ENCODE results near the gene TSPAN5. TPM values are rescaled to one million over a fixed set of nuclear protein-coding genes. Genes with fewer than 3 reads are reported as not detected.

Gene TSPAN5
- polyA plus RNA-seq, 1 experiment: 190 TPM

DNA sequence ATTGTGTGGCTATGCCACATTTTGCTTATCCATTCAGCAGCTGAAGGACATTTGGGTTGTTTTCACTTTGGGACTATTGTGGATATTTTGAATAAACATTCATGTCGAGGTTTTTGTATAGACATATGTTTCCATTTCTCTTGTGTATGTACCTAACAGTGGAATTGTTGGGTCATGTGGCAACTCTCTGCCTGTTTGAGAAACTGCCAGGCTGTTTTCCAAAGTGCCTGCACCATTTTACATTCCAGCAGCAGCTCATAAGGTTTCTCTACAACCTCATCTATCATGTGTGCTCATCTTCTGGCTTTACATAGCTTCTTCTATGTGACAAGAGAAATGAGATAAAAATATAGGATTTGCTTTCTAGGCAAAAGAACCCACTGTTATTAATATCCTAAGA is 29.5 kb upstream of the TSPAN5 start:
- TF ChIP-seq, protein P1, sequence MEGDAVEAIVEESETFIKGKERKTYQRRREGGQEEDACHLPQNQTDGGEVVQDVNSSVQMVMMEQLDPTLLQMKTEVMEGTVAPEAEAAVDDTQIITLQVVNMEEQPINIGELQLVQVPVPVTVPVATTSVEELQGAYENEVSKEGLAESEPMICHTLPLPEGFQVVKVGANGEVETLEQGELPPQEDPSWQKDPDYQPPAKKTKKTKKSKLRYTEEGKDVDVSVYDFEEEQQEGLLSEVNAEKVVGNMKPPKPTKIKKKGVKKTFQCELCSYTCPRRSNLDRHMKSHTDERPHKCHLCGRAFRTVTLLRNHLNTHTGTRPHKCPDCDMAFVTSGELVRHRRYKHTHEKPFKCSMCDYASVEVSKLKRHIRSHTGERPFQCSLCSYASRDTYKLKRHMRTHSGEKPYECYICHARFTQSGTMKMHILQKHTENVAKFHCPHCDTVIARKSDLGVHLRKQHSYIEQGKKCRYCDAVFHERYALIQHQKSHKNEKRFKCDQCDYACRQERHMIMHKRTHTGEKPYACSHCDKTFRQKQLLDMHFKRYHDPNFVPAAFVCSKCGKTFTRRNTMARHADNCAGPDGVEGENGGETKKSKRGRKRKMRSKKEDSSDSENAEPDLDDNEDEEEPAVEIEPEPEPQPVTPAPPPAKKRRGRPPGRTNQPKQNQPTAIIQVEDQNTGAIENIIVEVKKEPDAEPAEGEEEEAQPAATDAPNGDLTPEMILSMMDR (IDR thresholded peaks at IDR 0.05; ENCODE audit: low read depth, low read length): no peak
- Histone ChIP-seq H3K4me3 (ENCODE audit: low read depth, low read length) (no peak overlapping the region), H3K9me3 (ENCODE audit: control insufficient read depth, insufficient read depth, low read length) (no peaks in the 10 kb centered on the region), H3K27ac (ENCODE audit: low read depth, low read length) (no peak overlapping the region), H3K27me3 (ENCODE audit: control insufficient read depth, insufficient read depth, low read length) (no peaks in the 10 kb centered on the region)
- CTCF ChIA-PET: interaction anchor here (1.6 kb wide), 1 partner anchor 220 kb away, joined by 4 read pairs; no protein-coding TSS in a partner anchor
- POLR2A ChIA-PET: interaction anchor here (0.6 to 0.7 kb wide), 3 partner anchors 211 to 701 kb away, joined by 3 to 10 read pairs (median 3); no protein-coding TSS in a partner anchor
- DNase-seq (ENCODE audit: low read depth, low spot score): no peak

DNA sequence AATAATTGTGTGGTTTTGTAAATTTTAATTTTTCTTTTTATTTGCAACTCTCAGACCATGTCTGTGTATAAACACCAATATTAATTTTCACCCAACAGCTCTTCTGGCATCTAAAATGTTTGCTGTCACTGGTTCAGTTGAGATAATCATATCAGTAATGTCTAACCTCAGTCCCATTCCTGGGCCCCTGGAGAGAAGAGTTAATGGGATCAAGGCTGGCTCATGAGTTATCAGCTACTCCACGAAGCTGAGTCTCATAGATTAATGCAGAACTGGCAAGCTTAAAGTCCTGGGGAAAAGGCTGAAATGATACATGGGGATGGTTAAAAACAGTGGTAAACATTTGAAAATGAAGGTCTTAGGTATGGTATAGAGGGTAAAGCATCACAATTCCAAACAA is 28.4 kb upstream of the TSPAN5 start:
- Histone ChIP-seq H3K27ac (ENCODE audit: low read depth, low read length) (no peak overlapping the region), H3K9me3 (ENCODE audit: control insufficient read depth, insufficient read depth, low read length) (no peaks in the 10 kb centered on the region), H3K4me3 (ENCODE audit: low read depth, low read length) (no peak overlapping the region), H3K27me3 (ENCODE audit: control insufficient read depth, insufficient read depth, low read length) (no peaks in the 10 kb centered on the region)
- POLR2A ChIA-PET: no interaction called here
- no peak for DNase-seq (ENCODE audit: low read depth, low spot score)
- CTCF ChIA-PET: no interaction called here
- TF ChIP-seq, protein P1 (IDR thresholded peaks at IDR 0.05; ENCODE audit: low read depth, low read length): no peak

DNA sequence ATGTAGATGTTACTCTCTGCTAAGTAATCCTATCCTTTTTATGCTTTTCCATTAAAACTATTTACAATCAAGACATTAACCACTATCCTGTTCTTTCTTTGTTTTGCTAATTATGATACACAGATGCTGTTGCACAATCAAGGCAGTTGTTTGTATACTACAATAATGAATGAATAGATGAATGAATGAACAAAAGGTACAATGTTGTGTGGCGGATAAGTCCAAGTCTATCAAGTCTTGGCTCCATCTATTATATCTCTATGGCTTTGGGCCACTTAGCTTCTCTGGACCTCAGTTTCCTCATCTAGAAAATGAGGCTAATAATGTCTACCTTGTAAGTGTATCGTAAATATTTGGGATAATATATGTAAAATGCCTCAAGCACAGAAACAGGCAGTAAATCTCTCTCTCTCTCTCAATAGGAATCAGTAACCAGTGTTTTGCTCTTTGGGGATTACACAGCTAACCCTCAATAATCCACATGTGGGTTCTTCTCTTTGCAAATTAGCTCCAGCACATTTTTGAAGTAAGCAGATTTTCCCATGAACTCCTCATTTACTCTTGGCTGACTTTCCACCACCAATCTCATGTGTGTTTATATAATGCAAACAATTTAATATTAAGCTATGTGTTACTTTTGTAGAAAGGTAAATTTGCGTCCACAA is 27.8 kb upstream of the TSPAN5 start:
- ChIA-PET POLR2A (no interaction called here), CTCF (no interaction called here)
- TF ChIP-seq, protein P1 (IDR thresholded peaks at IDR 0.05; ENCODE audit: low read depth, low read length): no peak
- Histone ChIP-seq H3K27me3 (ENCODE audit: control insufficient read depth, insufficient read depth, low read length) (no peaks in the 10 kb centered on the region), H3K27ac (ENCODE audit: low read depth, low read length) (no peak overlapping the region), H3K4me3 (ENCODE audit: low read depth, low read length) (no peak overlapping the region), H3K9me3 (ENCODE audit: control insufficient read depth, insufficient read depth, low read length) (no peaks in the 10 kb centered on the region)
- no peak for DNase-seq (ENCODE audit: low read depth, low spot score)

DNA sequence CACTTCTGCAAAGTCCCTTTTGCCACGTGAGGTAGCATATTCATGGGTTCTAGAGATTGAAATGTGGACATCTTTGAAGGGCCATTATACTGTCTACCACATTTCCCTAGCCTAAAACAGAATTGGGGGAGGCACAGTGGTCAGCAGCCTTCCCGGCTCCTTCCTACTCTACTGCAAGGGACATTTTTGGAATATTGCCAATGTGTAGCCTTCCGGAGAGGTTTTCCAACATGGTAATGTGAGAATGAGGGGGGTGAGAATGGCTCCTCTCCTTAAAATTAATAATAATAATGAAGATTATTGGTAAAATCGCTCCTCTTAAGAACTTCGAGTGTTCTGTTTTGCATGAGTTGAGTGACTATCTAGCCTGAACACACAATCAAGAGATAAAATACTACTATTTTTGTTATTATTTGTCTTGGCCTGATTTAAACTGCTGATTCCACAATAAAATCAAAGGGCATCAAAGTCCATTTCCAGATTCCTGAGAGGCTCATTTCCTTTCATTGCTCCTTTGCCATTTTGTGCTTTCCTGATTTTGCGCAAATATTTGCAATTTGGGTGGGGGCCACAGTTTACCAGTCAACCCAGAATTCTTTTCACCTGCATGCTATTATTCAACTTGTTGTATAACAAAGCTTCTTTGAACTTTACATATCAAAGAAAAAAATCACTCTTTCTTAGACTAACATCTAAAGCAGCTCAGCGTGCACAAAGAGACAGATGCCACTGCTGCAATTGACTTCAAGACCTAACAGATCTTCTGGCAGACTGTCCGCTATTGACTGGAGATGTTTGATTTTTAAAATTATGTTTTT is 27.0 kb upstream of the TSPAN5 start:
- Histone ChIP-seq H3K27ac (ENCODE audit: low read depth, low read length) (no peak overlapping the region), H3K9me3 (ENCODE audit: control insufficient read depth, insufficient read depth, low read length) (no peaks in the 10 kb centered on the region), H3K4me3 (ENCODE audit: low read depth, low read length) (no peak overlapping the region), H3K27me3 (ENCODE audit: control insufficient read depth, insufficient read depth, low read length) (no peaks in the 10 kb centered on the region)
- DNase-seq (ENCODE audit: low read depth, low spot score): no peak
- TF ChIP-seq, protein P1 (IDR thresholded peaks at IDR 0.05; ENCODE audit: low read depth, low read length): no peak
- ChIA-PET POLR2A (no interaction called here), CTCF (no interaction called here)

DNA sequence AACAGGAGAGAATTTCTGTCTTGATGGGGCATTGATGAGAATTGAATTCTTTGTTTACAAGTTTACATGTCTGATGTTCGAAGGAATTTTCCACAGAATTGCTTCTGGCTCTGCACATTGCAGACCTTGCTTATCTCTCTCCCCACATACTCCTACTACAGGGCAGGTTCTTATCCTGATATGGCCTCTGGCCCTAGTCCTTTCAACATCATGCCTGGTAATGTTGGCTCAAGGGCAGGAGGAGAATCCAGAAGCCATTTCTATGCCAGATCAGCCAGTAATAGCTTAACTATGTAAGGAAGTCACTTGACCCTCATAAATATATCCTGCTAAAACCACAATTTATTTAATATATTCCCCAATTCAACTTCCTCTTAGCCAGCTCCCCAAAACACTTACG is 24.3 kb upstream of the TSPAN5 start:
- TF ChIP-seq, protein P1 (IDR thresholded peaks at IDR 0.05; ENCODE audit: low read depth, low read length): no peak
- ChIA-PET POLR2A (no interaction called here), CTCF (interaction anchor here (1.0 kb wide), 1 partner anchor 215 kb away, joined by 3 read pairs; no protein-coding TSS in a partner anchor)
- H3K4me3 ChIP-seq (ENCODE audit: low read depth, low read length): no peak overlapping the region
- DNase-seq (ENCODE audit: low read depth, low spot score): no peak
- no peak overlapping the region for H3K27ac ChIP-seq (ENCODE audit: low read depth, low read length)
- H3K9me3 ChIP-seq (ENCODE audit: control insufficient read depth, insufficient read depth, low read length): no peaks in the 10 kb centered on the region
- H3K27me3 ChIP-seq (ENCODE audit: control insufficient read depth, insufficient read depth, low read length): no peaks in the 10 kb centered on the region

Measured in AG04450 (cell line).